Measurements from ENCODE around the gene POLR2M. TPM values are rescaled to one million over a fixed set of nuclear protein-coding genes. Genes with fewer than 3 reads are reported as not detected.

The POLR2M gene
- polyA plus RNA-seq, 3 donors, result 56.1 to 133 (median 81.0) TPM

DNA sequence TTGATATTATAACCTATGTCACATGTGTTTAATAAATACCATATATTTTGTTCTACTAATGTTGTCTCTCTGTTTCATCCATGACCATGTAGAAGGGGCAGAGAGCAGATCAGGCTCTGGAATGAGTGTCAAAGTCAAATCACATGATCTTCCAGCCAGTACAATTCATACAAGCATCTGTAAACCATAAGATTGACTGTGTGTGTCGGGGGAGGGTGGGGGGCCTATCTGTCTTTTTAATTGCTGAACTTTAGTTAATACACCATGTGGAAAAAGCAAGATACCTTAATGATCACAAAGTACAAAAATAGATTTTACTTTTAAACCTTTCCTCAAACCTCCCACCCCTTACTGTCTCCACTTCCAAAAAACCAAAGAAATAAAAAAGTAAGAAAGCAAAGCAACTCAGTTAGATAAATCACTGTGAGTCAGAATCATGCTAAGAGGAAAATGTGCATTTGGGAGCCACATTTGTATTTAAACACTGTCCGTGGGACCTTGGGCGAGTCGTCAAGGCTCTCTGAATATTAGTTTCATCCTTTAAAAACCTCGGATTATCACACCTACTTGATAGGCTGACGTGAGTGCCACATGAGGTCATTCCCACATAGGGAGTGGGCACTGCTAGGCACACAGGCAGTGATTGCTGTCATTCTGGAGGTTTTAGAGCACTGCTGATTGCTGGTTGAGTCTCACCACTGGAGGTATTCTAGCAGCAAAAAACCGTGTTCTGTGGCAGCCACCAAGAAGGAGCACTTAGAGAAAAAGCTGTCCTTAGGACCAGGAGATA, 21.0 kb upstream of the POLR2M start:
- WGBS, 3 donors, result 59 to 79% (median 68%) methylated on average over 7 of the region's 7 CpGs
- H3K27ac ChIP-seq (ENCODE audit: low read depth, low read length), result no peak overlapping the region

DNA sequence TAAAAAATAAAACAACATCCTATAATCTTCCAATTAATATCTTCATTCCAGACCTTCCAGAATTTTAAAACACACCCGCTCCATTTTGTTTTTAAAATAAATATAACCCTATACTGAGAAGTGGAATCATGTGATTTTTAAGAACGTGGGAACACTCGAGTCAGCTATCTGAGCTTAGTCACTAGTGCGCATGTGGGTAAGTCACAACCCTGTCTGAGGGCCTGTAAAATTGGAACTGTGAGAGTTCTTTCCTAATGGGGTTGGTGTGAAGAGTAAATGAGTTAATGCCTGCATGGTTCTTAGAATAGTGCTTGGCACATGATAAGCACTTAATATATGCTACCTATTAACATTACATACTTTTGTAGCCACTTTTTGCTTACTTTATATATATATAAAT, 19.9 kb upstream of the POLR2M start:
- no peak overlapping the region for H3K27ac ChIP-seq (ENCODE audit: low read depth, low read length)
- 82 to 87% (median 85%) methylated on average over 4 of the region's 4 CpGs for WGBS, 3 donors

DNA sequence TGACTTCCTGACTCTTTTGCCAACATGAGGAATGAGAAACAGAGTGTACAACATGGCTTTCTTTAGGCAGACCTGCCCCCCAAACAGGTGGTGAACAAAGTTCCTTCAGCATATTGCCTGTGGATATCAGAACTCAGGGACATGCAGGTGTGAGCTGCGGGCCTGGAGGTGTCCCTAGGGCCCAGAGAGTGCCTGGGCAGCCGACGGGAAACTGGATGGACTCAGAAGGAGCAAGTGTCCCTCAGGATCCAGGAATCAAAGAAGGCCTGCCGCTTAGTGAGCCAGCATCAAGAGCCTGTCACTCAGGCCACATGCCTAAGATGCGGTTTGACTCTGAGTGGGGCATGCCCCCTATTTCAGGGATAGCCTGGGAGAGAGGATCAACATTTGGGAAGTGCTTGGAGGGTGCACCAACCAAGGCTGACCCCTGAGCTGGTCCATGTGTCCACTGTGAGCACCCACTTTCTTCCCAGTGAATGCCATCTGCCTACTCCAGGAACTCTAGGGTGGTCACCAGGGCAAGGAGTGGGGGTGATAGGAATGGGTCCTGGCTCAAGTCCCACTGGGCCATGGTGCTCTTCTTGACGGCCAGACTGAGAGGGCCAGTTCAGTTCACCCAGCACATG, 16.1 kb upstream of the POLR2M start:
- H3K27ac ChIP-seq (ENCODE audit: low read depth, low read length), result no peak overlapping the region
- WGBS, 3 donors, result 81 to 93% (median 88%) methylated on average over 6 of the region's 6 CpGs

DNA sequence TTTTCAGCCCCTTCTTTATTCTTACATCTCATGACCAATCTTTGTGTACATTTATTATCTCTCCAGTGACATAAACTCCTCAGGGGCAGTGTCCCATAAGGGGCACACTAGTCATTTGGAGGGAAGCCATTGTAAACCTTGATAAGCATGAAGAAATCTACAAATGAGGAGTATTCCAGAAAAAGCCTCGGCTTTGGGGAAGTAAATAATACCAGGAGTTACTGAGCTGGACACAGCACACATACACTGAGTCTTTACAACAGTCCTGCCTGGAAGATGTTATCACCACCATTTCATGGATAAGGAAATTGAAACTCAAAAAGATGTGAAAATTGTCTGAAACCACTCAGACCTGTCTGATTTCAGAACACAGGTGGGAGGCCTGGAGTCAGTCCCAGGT, 15.4 kb upstream of the POLR2M start:
- 33 to 53% (median 48%) methylated on average over 1 of the region's 1 CpG for WGBS, 3 donors
- H3K27ac ChIP-seq (ENCODE audit: low read depth, low read length), result no peak overlapping the region

DNA sequence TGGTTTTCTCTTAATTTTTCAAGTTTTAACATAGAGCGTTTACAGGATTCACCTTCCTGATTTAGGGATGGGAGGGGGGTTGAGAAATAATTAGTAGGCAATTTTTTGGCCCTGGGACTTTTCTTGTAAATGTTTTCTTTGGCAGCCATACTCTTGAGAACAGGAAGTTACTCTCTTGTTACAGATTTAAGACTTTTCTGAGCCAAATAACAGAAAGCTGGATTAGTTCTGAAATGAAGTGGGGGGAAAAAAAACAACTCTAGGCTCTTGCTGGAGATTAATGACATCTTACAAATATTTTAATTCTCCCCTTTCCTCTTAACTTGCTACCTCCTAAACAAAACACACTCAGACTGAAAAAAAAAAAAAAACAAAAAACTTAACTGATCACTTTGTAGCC, 13.8 kb upstream of the POLR2M start:
- WGBS, 3 donors, result 41 to 68% (median 55%) methylated on average over 1 of the region's 1 CpG
- no peak overlapping the region for H3K27ac ChIP-seq (ENCODE audit: low read depth, low read length)

DNA sequence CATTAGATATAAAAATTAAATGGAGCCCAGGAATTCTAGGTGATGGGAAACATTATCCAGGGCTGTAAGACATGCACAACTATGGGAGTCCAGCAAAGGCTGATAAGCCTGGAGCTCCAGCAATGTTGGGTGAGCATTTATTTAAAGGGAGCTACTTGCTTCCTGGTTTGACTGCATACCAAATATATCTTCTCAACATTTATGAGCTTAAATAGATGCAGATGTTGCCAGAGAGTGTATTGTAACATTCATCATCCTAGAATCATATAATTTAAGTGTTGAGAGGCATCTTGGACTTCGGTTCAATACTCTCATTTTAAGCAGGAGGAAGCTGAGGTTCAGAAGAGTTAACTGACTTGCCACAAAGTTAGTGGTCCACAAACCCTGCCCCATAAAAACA, 12.2 kb upstream of the POLR2M start:
- no peak overlapping the region for H3K27ac ChIP-seq (ENCODE audit: low read depth, low read length)
- WGBS, 3 donors, result 69 to 85% (median 72%) methylated on average over 1 of the region's 1 CpG

DNA sequence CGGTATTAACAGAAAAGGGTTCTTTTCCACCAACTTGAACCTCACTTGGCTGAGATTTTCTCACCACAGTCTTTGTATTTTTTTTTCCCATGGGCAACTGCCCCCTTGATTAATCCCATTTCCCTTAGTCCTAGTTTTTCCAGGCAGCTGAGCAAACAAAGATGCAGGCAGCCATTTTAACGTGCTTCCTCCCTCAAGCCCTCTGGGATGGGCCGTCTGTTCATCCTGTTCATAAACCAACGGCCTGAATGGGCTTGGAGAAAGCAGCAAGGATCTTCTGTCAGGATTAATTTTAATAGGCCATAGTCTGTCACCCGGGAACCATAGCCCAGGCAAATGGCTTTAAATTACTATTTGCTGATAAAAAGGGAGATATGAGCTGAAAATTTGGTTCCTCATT, 10.4 kb upstream of the POLR2M start:
- H3K27ac ChIP-seq (ENCODE audit: low read depth, low read length), result no peak overlapping the region
- WGBS, 3 donors, result 61 to 72% (median 68%) methylated on average over 5 of the region's 5 CpGs

DNA sequence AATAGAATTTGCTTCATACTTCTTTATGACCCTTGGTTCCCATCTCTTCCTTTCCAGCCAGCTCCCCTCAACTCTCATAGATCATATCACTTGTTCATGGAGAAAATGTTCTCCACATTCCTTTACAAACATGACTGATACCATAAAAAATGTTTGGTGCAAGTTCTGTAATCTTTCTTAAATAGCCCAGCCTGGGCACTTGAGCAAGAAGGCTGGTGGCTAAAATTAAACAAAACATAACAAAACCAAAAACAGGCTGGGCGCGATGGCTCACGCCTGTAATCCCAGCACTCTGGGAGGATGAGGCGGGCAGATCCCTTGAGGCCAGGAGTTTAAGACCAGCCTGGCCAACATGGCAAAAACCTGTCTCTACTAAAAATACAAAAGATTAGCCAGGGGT, 8.9 kb upstream of the POLR2M start:
- WGBS, 3 donors, result 92 to 99% (median 98%) methylated on average over 4 of the region's 4 CpGs
- no peak overlapping the region for H3K27ac ChIP-seq (ENCODE audit: low read depth, low read length)

DNA sequence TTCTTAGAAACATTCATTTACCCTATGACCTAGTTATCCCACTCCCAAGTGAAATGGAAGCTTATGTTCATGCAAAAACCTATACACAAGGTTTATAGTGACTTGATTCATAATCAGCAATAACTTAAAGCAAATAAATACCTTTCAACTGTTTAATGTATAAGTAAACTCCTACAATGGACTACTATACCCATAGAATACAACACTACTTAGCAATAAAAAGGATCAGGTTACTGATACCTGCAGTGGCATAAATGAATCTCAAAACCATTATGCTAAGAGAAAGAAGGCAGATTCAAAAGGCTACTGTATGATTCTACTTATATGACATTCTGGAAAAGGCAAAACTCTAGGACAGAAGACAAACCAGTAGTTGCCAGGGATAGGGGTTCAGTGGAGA, 8.3 kb upstream of the POLR2M start:
- H3K27ac ChIP-seq (ENCODE audit: low read depth, low read length), result no peak overlapping the region

DNA sequence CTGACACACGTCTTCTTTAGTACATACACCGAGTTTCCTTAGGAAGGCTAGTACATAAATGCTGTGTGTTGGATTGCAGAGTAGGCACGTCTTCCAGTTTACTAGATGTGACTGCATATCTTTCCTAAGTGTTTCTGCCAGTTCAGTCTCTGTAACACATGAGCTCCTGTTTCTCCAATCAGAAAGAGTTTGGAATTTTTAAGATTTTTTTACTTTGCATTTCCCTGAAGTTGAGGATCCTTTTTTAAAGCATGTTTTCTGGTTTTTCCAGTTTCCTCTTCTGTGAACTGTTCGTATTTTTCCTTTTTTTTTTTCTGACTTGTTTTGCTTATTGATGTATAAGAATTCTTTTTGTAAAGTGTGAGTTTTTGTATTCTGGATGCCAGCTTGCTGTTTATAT, 7.5 kb upstream of the POLR2M start:
- H3K27ac ChIP-seq (ENCODE audit: low read depth, low read length), result no peak overlapping the region
- WGBS, 3 donors, result 82 to 90% (median 85%) methylated on average over 4 of the region's 4 CpGs

DNA sequence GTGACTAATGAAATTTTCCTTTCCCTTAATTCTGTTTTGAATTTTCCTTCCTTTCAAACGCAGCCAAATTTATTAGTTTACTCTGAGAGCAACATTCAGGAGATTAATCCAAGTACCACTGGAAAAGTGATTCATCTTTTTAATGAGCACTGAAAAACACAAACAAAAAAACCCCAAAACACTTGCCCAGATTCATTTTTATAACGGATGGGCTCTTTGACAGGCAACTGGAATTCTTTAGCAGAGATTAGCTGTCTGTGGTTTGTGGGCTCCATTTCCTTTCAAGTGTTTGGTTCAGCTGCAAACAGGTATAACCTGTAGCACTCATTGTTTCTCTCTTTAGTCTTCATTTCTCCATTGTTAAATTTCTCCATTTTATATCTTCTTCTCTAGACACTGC, 3.1 kb upstream of the POLR2M start:
- H3K27ac ChIP-seq (ENCODE audit: low read depth, low read length), result no peak overlapping the region

DNA sequence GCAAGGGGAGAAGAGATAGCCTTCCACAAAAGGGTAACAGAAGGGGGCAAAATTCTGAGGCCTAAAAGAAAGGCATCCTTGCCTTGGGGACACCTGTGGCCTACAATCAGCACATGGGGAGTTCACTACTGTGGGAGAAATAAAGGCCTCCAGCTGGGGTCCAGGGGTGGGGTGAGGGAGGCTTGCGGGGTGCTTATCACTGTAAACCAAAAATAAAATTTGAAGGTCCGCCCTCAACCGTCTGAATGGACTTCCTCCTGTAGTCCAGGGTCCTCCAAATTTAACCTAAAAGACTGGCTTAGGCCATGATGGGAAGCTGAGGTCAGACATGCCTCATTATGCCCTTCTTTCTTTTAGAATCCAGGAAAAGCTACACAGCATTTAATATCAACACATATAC, 2.1 kb upstream of the POLR2M start:
- WGBS, 3 donors, result 88 to 94% (median 91%) methylated on average over 3 of the region's 3 CpGs
- H3K27ac ChIP-seq (ENCODE audit: low read depth, low read length), result no peak overlapping the region

More for the DNA sequence above, 3.1 kb upstream of the POLR2M start:
- WGBS, 3 donors, result 9 to 43% (median 21%) methylated on average over 2 of the region's 2 CpGs

DNA sequence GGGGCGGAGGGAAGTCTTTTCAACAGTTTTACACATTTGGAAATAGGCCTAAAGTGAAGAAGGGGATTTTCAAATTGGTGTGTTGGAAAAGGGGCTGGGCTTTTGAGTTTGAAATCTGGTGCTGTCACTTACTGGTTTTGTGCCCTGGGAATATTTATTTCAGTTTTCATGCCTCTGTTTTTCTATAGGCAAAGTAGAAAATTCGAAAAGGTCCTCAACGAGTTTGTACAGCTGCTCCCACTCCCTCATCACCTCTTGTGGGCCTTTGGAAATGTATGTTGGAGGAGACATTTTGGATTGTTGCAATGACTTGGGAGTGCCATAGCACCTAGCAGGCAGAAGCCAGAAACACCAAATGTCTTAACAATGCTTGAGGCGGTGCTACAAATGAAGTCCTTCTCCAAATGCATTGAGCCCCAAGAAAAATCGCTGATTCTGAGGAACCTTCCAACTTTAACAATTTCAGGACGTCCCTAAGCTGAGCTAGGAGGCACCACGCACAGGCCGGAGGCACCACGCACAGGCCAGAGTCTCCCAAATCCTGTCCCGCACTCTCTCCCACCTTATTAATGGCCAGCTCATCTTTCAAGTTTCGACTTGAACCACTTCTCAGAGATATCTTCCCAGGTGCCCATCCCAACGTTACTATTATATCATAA, 639 bp upstream of the POLR2M start:
- WGBS, 3 donors, result 77 to 82% (median 81%) methylated on average over 12 of the region's 12 CpGs
- no peak overlapping the region for H3K27ac ChIP-seq (ENCODE audit: low read depth, low read length)

DNA sequence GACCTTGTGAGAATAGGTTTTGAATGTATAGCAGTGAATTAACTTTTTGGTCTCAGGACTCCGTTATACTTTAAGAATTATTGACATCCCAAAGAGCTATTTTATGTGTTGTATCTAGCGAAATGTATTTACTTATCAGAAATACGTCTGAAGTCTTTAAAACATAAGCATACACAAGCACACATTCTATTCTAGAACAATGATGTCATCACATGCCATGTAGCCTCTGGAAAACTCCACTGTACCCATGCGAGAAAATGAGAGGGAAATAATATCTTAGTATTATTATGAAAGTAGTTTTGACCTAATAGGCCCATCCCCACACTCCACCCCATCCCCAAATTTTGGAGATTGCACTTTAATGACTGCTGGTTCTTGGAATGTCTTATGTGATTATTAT, 1.5 kb downstream of the POLR2M start:
- WGBS, 3 donors, result 36 to 72% (median 68%) methylated on average over 4 of the region's 4 CpGs
- no peak overlapping the region for H3K27ac ChIP-seq (ENCODE audit: low read depth, low read length)

DNA sequence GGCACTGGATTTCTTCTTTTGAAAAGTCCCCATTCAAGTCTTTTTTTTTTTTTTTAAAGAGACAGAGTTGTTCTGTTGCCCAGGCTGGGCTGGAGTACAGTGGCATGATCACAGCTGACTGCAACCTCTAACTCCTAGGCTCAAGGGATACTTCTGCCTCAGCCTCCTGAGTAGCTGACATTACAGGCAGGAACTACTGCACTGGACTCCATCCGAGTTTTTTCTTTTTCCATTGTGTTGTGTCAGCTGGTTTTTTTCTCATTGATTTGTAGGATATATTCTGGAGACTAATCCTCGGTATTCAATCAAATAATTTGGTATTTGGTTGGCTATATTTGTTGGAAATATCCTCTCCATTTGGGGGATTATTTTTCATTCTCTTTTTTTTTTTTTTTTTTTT, 11.8 kb downstream of the POLR2M start:
- 39 to 90% (median 81%) methylated on average over 2 of the region's 2 CpGs for WGBS, 3 donors

DNA sequence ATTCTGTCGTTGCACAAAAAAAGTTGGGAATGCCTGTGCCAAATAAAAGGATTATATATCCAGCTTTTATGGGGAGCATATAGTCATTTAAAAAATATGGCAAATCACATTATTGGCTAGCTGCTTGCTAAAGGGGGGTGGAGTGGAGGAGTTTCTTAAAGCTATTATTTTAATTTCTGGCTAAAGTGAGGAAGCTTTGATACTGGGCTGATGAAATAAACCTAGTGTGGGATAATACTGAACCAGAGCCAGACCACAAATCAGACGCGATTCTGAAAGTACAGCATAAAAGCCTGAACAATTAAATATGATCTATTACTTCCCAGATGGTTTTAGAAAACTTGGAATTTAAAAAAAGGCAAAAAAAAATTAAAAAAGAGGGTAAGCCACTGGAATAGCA, 14.4 kb downstream of the POLR2M start:
- WGBS, 3 donors, result 40 to 75% (median 45%) methylated on average over 3 of the region's 3 CpGs
- no peak overlapping the region for H3K27ac ChIP-seq (ENCODE audit: low read depth, low read length)

More for the DNA sequence above, 11.8 kb downstream of the POLR2M start:
- no peak overlapping the region for H3K27ac ChIP-seq (ENCODE audit: low read depth, low read length)

DNA sequence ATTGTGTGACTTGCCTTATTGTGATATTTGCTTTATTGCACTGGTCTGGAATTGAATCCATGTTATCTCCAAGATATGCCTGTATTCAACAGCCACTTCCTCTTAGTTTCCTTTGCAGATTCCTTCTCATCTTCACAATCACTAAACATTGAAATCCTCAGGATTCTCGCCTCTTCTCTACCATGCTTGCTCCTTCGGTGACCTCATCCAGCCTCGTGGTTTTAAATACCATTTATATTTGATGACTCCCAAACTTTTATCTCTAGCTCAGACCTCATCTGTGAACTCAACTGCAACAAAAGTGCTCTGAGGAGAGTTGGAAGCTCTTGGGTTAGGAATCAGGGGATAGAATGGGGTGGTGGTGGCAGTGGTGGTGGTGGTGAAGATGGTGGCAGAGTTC, 19.9 kb downstream of the POLR2M start:
- 80 to 94% (median 91%) methylated on average over 3 of the region's 3 CpGs for WGBS, 3 donors
- no peak overlapping the region for H3K27ac ChIP-seq (ENCODE audit: low read depth, low read length)

DNA sequence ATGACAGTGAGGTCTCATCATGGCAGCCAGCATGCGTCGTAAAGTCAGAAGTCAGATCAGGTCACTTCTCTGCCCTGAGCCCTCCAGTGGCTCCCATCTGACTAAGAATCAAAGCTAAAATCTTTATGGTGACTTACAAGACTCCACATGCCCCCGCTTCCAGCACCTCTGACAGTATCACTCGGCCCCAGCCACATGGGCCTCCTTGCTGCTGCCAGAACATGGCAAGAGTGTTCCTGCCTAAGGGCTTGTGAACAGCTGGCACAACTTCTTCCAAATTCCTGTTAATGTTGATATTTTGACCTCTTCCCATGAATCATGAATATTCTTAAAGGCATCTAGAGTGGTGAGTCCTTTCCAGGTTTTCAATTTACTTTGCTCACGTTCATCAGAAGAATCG, 20.5 kb downstream of the POLR2M start:
- 93 to 95% (median 93%) methylated on average over 6 of the region's 6 CpGs for WGBS, 3 donors
- no peak overlapping the region for H3K27ac ChIP-seq (ENCODE audit: low read depth, low read length)

DNA sequence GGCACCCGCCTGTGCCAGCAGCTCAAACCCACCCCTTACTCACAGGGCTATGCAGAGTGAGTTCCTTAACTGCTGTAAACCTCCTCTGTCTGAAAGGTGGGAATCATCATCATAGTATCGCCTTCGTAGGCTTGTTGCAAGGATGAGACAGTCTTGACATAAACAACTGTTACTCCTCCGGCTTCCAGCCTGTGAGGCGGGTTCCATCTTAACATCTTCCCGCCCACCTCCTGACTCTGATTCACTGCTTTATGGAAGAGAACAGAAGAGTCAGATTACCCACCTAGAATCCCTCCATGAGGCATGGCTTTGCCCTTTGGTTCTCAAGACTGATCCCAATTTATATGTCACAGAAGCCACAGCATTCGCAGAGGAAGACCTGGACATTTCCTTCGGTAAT, 21.9 kb downstream of the POLR2M start:
- WGBS, 3 donors, result 94 to 98% (median 97%) methylated on average over 8 of the region's 8 CpGs
- H3K27ac ChIP-seq (ENCODE audit: low read depth, low read length), result no peak overlapping the region

DNA sequence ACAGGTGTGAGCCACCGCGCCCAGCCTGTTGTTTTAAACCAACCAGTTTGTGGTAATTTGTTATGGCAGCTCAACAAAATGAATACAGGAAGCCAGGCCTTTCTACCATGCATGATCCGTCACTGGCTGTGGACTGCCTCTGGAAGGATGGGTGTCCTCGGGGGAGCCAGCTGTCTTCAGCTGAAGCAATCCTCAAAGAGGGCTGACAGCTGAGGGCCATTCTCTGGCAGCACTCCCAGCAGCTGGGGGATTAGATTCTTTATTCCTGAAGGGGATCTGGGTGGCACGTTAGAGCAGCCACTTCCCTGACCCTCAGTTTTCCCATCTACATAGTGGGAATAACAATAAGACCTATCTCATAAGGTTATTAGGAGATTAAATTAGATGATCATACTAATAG, 24.4 kb downstream of the POLR2M start:
- 82 to 88% (median 86%) methylated on average over 5 of the region's 5 CpGs for WGBS, 3 donors
- no peak overlapping the region for H3K27ac ChIP-seq (ENCODE audit: low read depth, low read length)
